Frontal cortex (tissue), 4 donors: Measurements from ENCODE around the gene CER1. TPM values are rescaled to one million over a fixed set of nuclear protein-coding genes. Genes with fewer than 3 reads are reported as not detected.
A peak's percentile ranks its signal among the peaks of the same experiment; 100 is the strongest.
"Not testable (repeated sequence)": the region's sequence is repeated elsewhere in the genome, so short reads cannot be mapped to it uniquely, and the experiment has no call there.

ENCODE experiments used
- DNase-seq, 2 donors: peaks; one replicate each; pipeline ENCODE4 v3.0.0; 2012; ENCODE audit warnings: low spot score in 2 of 2
- FAIRE-seq: peaks from 2 replicates; lab custom pipeline; 2012; peaks lifted over from hg19 to GRCh38; lab: Jason Lieb, UNC
- total RNA-seq: library from RNA; depleted of rRNA; stranded (reverse); fragments of >200 nt; gene quantifications from one replicate; pipeline ENCODE4 v1.2.3, GENCODE V29; 2014
- donor health status: control.
- donor health status: control.
- donor health status: control.

The CER1 gene
- total RNA-seq, 1 donor from 2014 or later: not detected

DNA sequence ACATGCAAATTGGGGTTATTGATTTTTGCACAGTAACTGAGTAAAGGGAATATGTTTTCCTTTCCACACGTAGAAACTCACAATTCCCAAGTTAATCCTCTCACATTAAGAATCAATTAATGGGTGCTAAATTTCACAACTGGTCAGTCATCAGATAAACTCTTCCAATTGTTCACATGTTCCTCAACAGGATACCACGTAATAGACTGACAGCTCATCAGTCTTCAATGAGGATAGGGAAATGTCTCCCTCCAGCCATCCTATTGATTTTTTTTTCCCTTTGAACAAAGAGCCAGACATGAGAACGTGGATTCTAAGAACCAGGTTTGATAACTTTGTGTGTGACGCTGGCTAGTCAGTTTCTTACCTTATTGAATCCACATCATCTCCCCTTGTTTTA, 768 bp upstream of the CER1 start:
- FAIRE-seq: no peak
- DNase-seq: no peak

DNA sequence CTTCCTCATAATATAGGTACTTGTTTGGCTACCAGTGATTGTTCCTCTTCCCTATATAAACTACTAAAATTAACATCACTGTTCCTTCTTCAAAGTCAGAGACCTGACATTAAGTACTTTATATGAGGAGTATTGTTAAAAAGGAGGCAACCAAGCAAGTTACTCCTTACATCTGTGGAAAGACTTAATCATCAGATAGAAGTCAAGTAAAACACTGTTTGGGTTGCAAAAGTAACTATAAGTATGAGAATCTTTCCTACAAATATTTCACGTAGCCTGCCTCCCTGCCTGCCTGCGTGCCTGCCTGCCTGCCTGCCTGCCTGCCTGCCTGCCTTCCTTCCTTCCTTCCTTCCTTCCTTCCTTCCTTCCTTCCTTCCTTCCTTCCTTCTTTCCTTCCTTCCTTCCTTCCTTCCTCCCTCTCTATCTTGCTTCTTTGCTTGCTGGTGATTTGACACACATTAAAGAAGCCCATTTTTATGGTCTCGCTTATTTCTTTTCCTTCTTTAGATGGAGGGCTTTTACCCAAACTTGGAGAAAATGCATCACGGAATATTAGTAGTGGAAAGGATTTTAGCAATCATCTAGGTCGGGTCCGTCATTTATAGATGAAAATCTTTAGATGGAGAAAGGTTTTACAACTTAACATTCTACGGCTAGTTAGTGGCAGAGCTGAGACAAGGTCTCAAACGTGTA, 3.2 kb downstream of the CER1 start:
- FAIRE-seq (no peak), DNase-seq (no peak)

DNA sequence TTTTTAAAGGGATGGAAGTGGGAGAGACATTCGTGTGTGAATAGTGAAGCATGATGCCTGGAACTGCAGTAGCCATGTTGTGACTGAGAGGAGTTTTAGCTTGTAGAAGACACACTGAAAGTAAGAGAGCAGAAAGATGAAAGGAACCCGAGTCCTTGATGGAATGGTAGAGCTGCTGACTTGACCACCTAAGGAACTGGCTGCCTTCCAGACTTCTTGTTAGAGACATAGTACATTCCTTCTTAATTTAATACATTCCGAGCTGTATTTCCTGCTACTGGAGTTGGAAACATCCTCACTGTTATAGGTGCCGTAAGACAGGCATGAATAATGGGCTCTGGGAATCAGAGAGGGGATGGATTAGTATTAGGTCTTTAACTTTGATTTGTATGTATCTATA, 7.4 kb downstream of the CER1 start:
- FAIRE-seq: no peak

DNA sequence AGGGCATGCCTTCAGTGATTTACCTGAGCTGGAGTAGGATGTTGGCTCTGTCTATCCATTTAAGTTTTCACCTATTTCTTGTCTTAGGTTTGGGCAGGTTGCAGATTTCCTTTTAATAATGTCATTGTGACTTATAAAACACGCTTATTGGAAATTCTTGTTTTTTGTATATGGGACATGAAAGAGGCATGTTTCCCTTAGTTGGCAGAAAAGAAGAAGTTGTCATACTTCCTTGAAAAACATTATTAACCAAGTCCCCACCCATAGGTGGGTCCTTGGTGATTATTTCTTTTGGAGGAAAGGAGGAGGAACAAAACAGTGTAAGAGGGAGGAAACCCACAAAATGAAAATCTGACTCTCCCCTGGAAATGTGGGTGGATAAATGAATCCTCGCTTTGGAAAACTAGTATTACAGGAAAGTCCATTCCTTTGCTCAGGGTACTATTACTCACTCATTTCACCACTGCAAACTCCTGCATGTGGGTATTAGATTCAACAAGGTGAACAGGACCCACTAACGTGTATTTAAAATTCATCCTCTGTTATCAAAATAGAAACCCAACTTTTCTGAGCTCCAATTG, 9.3 kb downstream of the CER1 start:
- DNase-seq (no peak), FAIRE-seq (no peak)

More for the DNA sequence above, 7.4 kb downstream of the CER1 start:
- DNase-seq: no peak

DNA sequence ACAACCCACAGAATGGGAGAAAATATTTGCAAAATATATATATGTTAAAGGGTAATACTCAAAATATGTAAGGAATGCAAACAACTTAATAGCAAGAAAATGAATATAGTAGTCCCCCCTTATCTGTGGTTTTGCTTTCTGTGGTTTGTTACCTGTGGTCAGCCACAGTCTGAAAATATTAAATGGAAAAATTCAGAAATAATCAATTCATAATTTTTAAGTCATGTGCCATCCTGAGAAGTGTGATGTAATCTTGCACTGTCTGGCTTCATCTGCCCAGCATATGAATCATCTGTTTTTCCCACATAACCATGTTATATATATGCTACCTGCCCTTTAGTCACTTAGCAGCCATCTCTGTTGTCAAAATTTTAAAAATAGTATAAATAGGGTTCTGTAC, 11.7 kb downstream of the CER1 start:
- DNase-seq (no peak), FAIRE-seq (no peak)

DNA sequence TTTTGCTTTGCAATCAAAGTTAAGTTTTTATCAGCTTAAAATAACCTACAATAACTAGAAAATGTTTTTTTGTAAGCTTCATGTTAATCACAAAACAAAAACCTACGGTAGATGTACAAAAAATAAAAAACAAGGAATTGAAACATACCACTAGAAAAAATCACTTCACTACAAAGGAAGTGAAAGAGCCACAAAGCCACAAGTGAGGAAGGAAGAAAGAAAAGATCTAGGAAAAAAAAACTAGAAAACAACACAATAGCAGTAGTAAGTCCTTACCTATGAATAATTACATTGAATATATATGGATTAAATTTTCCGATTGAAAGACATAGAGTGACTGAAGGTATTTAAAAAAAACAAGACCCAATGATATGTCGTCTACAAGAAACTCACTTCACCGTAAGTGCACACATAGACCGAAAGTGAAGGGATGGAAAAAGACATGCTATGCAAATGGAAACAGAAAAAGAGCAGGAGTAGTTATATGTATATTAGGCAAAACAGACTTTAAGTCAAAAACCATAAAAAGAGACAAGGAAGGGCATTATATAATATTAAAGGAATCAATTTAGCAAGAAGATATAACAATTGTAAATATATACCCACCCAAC, 15.9 kb downstream of the CER1 start:
- DNase-seq (no peak), FAIRE-seq (no peak)

DNA sequence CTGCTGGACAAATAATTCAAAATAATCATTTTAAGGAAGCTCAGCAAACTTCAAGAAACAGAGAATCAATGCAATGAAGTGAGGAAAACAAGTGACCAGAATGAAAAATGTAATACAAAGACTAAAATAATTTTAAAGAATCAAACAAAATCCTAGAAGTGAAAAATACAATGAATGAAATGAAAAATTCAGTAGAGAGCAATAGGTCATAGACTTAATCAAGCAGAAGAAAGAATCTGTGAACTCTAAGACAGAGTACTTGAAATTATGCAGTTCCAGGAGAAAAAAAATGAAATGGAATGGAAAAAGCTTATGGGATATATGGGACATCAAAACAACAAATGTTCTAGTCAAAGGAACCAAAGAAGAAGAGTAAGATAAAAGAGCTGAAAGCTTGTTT, 17.5 kb downstream of the CER1 start:
- DNase-seq: no peak
- no peak for FAIRE-seq

DNA sequence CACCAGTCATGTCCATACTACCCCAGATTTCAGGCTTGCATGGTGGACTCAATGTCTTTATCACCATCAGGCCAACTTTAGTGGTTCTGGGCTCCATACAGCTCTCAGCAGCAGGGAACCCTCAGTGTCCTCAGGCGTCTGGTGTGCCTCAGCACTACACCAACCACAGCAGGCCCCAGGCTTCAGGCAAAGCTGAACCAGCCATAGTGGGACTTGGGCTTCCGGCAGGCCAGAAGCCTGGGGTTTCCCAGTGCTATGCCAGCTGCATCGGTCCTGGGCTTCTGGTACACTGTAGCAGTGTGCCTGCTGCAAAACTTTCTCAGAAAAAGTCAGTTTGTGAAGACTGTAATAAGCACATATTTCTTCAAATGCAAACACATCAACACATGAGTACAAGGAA, 18.3 kb downstream of the CER1 start:
- FAIRE-seq: no peak
- no peak for DNase-seq

DNA sequence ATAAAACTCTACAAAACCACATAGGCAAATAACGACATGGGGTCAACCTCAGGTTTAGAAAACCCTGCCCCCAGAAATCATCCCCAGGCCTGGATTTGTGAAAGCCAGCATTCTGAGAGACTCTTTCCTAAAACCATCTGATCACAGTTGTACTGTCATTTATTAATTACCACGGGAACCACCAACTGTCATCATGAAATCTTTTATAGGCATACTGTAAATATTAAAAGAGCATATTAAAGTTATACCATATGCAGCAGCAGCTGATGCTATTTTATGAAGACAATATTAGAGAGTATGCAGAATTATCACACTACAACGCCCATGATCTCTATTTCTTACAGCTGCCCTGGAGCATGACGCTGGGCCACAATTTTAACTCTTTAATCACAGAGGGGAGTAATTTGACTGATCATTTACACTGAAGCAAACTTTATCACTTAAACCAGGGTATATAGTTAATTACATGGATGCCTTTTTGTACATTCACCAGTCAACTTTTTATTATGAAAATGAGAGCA, 20.3 kb downstream of the CER1 start:
- FAIRE-seq: no peak

DNA sequence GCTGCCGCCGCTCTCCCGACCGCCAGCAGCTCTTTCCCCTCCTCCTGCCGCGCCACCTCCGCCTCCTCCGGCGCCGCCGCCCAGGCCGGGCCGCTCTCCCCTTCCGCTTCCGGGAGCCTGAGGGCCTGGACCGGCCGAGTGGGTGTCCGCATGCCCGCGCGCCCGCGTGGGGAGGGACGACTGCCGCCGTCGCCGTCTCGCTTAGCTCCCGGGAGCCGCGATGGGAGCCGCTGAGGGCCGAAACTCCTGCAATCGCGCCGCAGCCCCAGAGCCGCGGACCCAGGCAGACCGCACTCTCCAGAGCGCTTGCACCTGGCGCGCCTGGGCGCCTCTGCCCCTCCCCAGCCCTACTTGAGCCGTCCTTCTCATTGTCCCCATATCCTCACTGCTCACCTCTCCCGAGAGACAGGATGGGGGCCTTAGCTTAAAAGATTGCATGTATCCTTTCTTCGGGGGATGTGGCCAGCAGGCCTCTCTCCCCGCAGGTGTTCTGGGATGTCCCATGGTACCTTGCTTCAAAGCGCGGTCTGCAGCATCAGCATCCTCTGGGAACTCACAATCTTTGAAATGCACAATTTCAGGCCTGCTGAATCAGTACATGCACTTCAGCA, 29.2 kb downstream of the CER1 start, which contains the start of gene ZDHHC21:
Gene ZDHHC21 (minus strand): TSS at position 182 of the 611 bp plus-strand sequence. CDS start 19,092 bp downstream, outside the sequence.
- peak; percentile 60 to 81 for DNase-seq
- no peak for FAIRE-seq

More for the DNA sequence above, 20.3 kb downstream of the CER1 start:
- no peak for DNase-seq

DNA sequence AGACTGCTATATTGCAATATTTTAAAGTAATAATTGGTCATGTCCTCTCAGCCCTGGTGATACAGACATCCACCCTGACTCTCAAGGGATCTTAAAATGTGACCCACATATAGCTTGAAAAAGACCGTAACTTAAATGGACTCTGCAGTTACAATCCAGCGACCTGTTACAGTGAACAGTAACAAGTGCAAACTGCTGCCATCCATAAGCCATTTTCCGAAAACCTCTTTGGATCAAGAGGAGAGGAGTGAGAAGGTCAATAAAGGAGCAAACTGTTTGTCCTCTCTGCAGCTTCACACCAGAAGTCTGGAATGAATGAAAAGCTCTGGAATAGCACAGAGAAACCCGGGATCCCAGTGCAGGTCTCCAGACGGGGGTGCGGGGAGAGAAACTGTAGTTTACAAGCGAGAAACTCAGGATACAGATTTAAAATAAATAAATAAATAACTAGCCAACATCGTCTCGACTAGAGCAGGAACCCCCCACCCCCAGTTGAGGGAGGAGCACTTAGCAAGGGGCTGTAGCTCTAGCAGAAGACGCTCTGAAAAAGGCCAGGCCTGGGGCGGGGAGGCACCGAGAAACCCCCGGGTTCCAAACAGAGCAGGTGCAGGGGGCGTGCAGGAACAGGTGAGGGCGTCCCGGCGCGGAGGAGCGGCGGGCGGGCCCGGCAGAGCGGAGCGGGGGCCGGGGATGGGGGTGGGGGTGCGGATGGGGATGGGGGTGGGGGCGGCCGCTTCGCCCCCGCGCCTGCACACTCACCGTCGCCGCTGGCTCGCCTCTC, 29.9 kb downstream of the CER1 start:
- no peak for FAIRE-seq

DNA sequence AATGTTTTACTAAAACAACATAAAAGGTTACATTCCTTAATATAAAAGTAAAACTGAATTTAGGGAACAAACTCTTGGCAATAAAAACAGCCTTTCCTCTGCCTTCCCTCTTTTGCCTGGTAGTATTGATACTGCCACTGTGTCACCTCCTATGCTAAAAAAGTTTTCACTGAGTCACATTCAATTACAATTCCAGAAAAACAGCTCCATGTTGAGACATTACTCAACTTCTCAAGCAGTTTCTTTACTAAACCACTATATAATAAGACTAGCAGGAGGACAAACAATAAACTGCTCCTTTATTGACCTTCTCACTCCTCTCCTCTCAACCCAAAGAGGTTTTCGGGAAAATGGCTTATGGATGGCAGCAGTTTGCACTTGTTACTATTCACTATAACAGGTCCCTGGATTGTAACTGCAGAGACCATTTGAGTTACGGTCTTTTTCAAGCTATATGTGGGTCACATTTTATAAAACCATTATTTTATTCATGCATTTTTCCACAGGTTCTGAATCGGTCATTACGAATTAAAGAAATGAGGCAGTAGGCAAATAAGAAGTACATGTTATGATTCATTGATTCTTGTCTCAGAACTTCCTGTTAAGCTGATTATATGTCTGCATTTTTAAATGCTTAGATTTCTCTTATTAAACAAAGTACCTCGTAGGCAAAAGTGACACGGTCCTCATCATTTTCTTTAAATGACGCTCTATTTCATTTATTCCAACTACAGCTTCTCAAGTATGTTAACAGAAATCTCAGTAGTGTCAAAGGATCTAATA, 31.4 kb downstream of the CER1 start:
- peak in 1 of 2 donors; percentile 3 for DNase-seq
- FAIRE-seq: no peak

More for the DNA sequence above, 29.9 kb downstream of the CER1 start:
- no peak for DNase-seq

DNA sequence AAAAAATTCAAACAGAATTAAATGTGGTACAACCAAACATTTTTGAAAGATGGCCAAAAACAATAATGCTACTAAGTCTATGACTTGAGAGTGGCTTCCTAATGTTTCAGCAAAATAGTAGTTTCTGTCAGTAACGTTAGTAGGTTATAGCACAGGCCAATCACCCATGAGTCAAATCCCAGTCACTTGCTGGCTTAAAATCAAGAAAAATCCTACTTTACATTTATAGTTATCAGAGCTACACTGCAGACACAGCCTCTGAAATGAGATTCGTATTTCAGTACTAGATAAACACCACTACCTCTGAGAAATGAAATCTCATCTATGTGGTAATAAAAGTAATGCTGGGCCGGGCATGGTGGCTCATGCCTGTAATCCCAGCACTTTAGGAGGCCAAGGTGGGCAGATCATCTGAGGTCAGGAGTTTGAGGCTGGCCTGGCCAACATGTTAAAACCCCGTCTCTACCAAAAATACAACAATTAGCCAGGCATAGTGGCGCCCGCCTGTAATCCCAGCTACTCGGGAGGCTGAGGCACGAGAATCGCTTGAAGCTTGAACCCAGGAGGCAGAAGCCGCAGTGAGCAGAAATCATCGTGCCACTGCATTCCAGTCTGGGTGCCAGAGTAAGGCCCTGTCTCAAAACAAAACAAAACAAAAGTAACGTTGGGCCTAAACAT, 35.4 kb downstream of the CER1 start:
- FAIRE-seq (no peak), DNase-seq (no peak)

DNA sequence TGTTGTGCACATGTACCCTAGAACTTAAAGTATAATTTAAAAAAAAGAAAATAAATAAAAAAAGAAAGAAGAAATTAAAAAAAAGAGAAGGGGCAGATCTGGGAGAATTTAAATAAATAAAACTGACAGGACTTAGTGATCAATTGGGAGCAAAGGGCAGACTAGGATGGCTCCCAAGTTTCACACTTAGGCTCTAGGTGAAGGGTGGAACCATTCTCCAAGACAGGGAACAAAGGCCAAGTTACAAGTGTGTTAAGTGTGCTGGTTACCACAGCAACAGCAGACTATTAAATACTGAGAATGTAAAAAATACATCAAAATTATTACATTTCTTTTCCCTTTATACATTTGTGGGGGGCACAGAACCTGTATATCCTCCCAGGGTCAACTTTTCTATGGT, 36.4 kb downstream of the CER1 start:
- DNase-seq: no peak
- FAIRE-seq: no peak

DNA sequence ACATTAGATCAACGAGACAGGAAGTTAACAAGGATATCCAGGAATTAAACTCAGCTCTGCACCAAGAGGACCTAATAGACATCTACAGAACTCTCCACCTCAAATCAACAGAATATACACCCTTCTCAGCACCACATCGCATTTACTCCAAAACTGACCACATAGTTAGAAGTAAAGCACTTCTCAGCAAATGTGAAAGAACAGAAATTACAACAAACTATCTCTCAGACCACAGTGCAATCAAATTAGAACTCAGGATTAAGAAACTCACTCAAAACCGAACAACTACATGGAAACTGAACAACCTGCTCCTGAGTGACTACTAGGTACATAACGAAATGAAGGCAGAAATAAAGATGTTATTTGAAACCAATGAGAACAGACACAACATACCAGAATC, 39.9 kb downstream of the CER1 start:
- DNase-seq, FAIRE-seq: not testable (repeated sequence)

DNA sequence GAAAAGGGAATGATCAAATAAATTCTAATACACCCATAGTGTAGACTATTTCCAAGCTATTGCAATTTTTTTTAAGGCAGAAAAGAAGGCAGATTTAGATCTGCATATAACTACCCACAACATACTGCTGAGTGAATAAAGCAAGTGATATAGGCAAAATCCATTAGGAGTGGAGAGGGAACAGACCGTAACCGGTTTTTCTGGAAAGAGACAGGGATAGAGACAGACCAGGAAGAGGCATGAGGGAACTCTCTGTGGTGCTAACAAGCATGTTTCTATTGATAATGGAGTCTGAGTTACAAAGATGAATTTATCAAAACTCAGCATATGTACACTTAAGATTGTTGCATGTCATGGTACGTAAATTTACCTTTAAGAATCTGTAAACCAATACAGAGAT, 43.8 kb downstream of the CER1 start:
- DNase-seq: no peak

DNA sequence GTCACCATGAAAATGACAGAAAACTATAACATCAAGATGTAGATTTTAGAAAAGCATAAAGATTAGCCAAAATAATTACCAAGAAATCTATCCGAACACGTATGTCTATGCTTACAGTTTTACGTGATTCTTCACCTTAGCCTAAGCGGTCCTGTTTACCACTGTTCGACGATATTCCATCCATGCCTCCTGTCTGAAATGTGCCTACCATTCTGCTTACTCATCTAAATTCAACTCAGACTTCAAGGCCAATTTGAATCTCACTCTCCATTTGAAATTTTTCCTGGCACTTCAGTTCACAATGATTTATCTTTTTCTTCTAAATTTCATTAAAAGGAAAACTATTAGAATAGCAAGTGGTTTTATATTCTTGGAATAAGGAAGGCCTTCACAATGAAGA, 44.7 kb downstream of the CER1 start:
- no peak for FAIRE-seq
- no peak for DNase-seq

More for the DNA sequence above, 43.8 kb downstream of the CER1 start:
- no peak for FAIRE-seq

DNA sequence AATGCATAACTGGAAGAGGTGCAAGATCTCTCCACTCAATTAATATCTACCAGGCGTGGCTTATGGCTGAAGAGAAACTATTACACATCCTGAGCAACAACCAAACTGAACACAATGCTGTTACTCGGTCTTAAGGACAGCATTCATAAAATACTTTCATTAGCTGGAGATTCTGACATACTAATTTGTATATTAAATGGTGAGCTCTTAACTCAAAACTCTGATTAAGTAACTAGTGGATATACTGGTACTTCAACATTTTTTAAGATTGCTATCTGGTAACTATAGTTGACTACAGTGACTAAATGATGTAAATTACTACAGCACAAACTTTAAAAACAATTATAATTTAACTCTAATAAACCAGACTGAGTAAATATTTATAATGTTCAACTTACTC, 45.1 kb downstream of the CER1 start:
- FAIRE-seq (no peak), DNase-seq (no peak)

DNA sequence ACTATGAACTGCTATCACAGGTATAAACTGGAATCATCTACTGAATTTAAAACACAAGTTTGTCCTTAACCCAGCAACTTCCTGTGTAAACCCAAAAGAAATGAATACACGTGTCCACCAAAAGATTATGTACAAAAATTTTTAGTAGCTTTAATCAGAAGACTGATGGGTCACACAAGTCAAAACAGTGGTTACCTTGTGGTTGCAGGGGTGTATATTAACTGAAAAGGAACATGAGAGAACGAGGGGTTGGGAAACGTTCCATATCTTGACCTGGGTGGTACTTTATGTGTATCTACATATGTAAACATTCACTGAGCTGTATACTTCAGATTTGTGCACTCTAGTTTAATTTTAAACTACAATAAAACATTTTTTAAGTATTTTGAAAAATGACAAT, 47.9 kb downstream of the CER1 start:
- FAIRE-seq: no peak
- no peak for DNase-seq
